ENCODE data around the gene PIEZO2.

PIEZO2 gene

GRCh38 chr18:10685484-10685883 is 463.9 kb downstream of the PIEZO2 start:
- no peak for DNase-seq (ENCODE audit: low read depth)
- in situ Hi-C loops (cut with HindIII; ENCODE audit: low sequenced_read_pairs): no loop called here
- no peak for TF ChIP-seq CTCF (IDR thresholded peaks at IDR 0.05; ENCODE audit: low read depth, low read length, missing control alignments)
- H3K4me3 ChIP-seq (ENCODE audit: low read depth, low read length): no peak overlapping the region

DNA sequence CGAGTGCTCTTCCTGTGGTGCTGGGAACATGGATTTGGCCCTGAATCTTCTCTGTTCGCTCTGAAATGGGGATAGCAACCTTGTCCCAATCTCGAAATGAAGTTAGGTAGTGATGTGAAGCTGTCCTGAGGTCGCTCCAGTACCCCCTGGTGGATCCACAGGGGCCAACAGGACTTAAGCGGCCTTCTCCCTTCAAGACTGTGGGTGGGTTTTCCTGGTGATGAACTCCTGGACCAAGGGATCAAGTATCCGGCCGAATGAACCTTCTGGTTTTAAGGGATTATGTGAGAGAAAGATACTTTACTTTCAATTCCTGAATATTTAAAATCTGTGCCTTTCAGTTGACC is 467.0 kb downstream of the PIEZO2 start:
- in situ Hi-C loops (cut with HindIII; ENCODE audit: low sequenced_read_pairs): no loop called here

GRCh38 chr18:10681581-10682367 is 467.6 kb downstream of the PIEZO2 start:
- in situ Hi-C loops (cut with HindIII; ENCODE audit: low sequenced_read_pairs): no loop called here
- no peak for DNase-seq (ENCODE audit: low read depth)
- H3K4me3 ChIP-seq (ENCODE audit: low read depth, low read length): no peak overlapping the region
- no peak for TF ChIP-seq CTCF (IDR thresholded peaks at IDR 0.05; ENCODE audit: low read depth, low read length, missing control alignments)

More for the DNA sequence above, 467.0 kb downstream of the PIEZO2 start:
- H3K4me3 ChIP-seq (ENCODE audit: low read depth, low read length): no peak overlapping the region
- no peak for DNase-seq (ENCODE audit: low read depth)
- TF ChIP-seq CTCF (IDR thresholded peaks at IDR 0.05; ENCODE audit: low read depth, low read length, missing control alignments): no peak

DNA sequence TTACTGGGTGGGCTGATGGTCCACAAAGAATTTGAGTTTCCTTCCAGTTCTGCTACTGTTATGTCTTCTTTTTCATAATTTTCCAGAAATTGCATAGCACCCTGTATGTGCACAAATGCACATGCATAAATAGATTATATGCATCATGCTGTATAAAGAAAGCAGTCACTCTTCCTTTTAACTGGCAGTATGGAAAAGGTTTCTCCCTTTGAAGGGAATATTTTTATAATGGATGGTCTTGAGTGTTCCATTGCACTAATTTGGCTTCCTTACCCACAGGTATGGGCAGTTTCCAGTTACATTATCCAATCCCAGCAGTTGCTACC is 469.1 kb downstream of the PIEZO2 start:
- TF ChIP-seq CTCF (IDR thresholded peaks at IDR 0.05; ENCODE audit: low read depth, low read length, missing control alignments): no peak
- H3K4me3 ChIP-seq (ENCODE audit: low read depth, low read length): no peak overlapping the region
- DNase-seq (ENCODE audit: low read depth): no peak
- in situ Hi-C loops (cut with HindIII; ENCODE audit: low sequenced_read_pairs): no loop called here

DNA sequence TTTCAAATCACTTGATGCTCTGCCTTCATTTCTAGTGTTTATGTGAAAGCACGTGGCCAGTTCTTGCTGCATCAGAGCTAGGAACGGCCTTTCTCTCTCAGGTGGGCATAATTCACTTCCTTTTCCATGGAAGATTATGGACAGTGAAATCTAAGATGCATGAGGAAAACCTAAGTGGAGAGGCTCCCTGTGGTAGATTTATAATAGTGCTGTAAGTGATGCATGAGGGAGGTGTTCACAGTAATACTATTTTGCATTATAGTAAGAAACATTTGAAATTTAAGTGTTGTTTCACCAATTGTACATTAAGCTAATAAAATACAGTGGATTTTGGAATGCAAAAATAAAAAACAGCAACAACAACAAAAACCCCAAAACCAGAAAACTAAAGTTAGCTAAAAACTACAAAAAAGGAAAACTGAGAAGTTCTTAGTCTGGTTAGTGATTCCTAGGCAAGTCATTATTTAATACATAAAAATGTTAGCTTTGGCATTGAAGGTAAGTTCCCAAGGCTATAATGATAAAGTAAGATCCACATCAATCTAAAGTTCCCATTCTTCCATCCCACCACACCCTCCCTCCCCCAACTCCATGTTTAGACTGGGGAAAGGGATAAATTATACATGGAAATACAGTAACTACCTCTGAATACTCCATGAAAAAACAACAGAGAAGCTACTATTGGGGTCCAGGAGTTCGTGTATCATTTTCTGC is 469.7 kb downstream of the PIEZO2 start:
- no peak for DNase-seq (ENCODE audit: low read depth)
- in situ Hi-C loops (cut with HindIII; ENCODE audit: low sequenced_read_pairs): no loop called here
- no peak overlapping the region for H3K4me3 ChIP-seq (ENCODE audit: low read depth, low read length)
- TF ChIP-seq CTCF (IDR thresholded peaks at IDR 0.05; ENCODE audit: low read depth, low read length, missing control alignments): no peak

DNA sequence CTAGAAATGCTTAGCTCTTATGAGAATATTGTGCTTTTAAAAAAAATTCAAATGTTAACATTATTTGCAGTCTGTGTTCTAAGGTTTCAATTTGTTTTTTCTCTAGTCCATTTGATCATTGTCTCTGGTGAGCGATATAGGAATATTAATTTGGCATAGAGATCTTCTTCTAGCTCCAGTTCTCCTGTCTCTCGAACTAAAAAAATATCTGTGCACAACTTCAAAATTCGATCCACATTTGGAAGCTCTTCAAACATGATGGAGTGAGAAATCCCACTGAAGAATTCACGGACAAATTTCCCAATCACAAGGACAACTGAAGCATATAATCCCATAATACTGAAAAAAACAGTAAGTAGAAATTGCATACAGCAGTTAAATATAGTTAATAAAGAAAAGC is 477.9 kb downstream of the PIEZO2 start:
- TF ChIP-seq CTCF (IDR thresholded peaks at IDR 0.05; ENCODE audit: low read depth, low read length, missing control alignments): no peak
- no peak overlapping the region for H3K4me3 ChIP-seq (ENCODE audit: low read depth, low read length)
- in situ Hi-C loops (cut with HindIII; ENCODE audit: low sequenced_read_pairs): no loop called here
- no peak for DNase-seq (ENCODE audit: low read depth)

Data from astrocyte of the cerebellum (primary cell).